Stimulated activated naive CD8-positive, alpha-beta T cell treated with anti-CD3 and anti-CD28 coated beads, Interleukin-15, amount 100 ng/mL, for 72 hours (primary cell): ENCODE results near the gene ALKBH2.

Experiments used
- ATAC-seq: fragments of 150-1000 bp; cut with Tn5 transposase; 2 replicates; pipeline ENCODE4 v1.10.0; 2021; ENCODE audit warnings: mild to moderate bottlenecking, moderate library complexity
- DNase-seq, 2 donors: peaks; one replicate each; pipeline ENCODE4 v3.0.0; 2021 to 2022
- H3K27ac Mint-ChIP-seq, 2 donors: one replicate each; pipeline ENCODE4 v1.8.0; 2022; ENCODE audit warnings: mild to moderate bottlenecking in 2 of 2, mixed read lengths in 2 of 2, moderate library complexity in 2 of 2
- H3K27me3 Mint-ChIP-seq: one replicate; pipeline ENCODE4 v1.8.0; 2022; ENCODE audit warnings: mixed read lengths
- H3K4me1 Mint-ChIP-seq: one replicate; pipeline ENCODE4 v1.8.0; 2022; ENCODE audit warnings: mild to moderate bottlenecking, mixed read lengths
- H3K4me3 Mint-ChIP-seq, 2 donors: one replicate each; pipeline ENCODE4 v1.8.0; 2022; ENCODE audit warnings: mild to moderate bottlenecking in 2 of 2, mixed read lengths in 2 of 2, moderate library complexity in 1 of 2
- H3K9me3 Mint-ChIP-seq, 2 donors: one replicate each; pipeline ENCODE4 v1.8.0; 2022; ENCODE audit warnings: mixed read lengths in 2 of 2

ALKBH2 gene

GRCh38 chr12:109093022-109093918 lies at the start of gene ALKBH2:
ALKBH2 (minus strand) TSS chr12:109093472; CDS start chr12:109092786, 686 bp downstream.
- ATAC-seq: peak; percentile 82

GRCh38 chr12:109140560-109140959 lies 47.3 kb upstream of the ALKBH2 start:
- Mint-ChIP-seq H3K4me1 (no peaks in the 10 kb centered on the region), H3K9me3 (peaks cover 0 to 5% of the 10 kb centered on the region in 2 donors), H3K4me3 (no peak overlapping the region), H3K27me3 (peaks cover 8% of the 10 kb centered on the region), H3K27ac (no peak overlapping the region)
- DNase-seq (no peak), ATAC-seq (no peak)

More at GRCh38 chr12:109093022-109093918, at the start of gene ALKBH2:
- H3K4me1 Mint-ChIP-seq: peaks cover 54% of the 10 kb centered on the region
- H3K27me3 Mint-ChIP-seq: no peaks in the 10 kb centered on the region
- no peaks in the 10 kb centered on the region for H3K9me3 Mint-ChIP-seq
- H3K4me3 Mint-ChIP-seq: peak within 1 kb of the TSS; percentile 91 to 93
- H3K27ac Mint-ChIP-seq: peak within 1 kb of the TSS; percentile 96
- peak; percentile 91 to 95 for DNase-seq

- H3K9me3 Mint-ChIP-seq: peaks cover 0 to 5% of the 10 kb centered on the region in 2 donors
- H3K4me1 Mint-ChIP-seq: no peaks in the 10 kb centered on the region
- no peak overlapping the region for H3K4me3 Mint-ChIP-seq
- ATAC-seq (no peak), DNase-seq (no peak)
- peaks cover 8% of the 10 kb centered on the region for H3K27me3 Mint-ChIP-seq
- H3K27ac Mint-ChIP-seq: peak overlapping the region in 1 of 2 donors; percentile 54
Measured at GRCh38 chr12:109139791-109140190, 46.5 kb upstream of the ALKBH2 start.

GRCh38 chr12:109139360-109139759 lies 46.1 kb upstream of the ALKBH2 start:
- Mint-ChIP-seq H3K4me3 (no peak overlapping the region), H3K4me1 (no peaks in the 10 kb centered on the region), H3K27me3 (peaks cover 8% of the 10 kb centered on the region), H3K27ac (peak overlapping the region in 1 of 2 donors; percentile 54), H3K9me3 (peaks cover 0 to 5% of the 10 kb centered on the region in 2 donors)
- ATAC-seq: no peak
- DNase-seq: no peak

GRCh38 chr12:109137055-109137454 lies 43.8 kb upstream of the ALKBH2 start:
- no peak for DNase-seq
- peaks cover 8% of the 10 kb centered on the region for H3K27me3 Mint-ChIP-seq
- H3K9me3 Mint-ChIP-seq: peaks cover 0 to 5% of the 10 kb centered on the region in 2 donors
- H3K4me3 Mint-ChIP-seq: no peak overlapping the region
- peak overlapping the region in 1 of 2 donors; percentile 21 for H3K27ac Mint-ChIP-seq
- ATAC-seq: no peak
- no peaks in the 10 kb centered on the region for H3K4me1 Mint-ChIP-seq

- Mint-ChIP-seq H3K4me1 (no peaks in the 10 kb centered on the region), H3K9me3 (peaks cover 0 to 5% of the 10 kb centered on the region in 2 donors), H3K27ac (no peak overlapping the region), H3K4me3 (no peak overlapping the region), H3K27me3 (peaks cover 4% of the 10 kb centered on the region)
- no peak for DNase-seq
- no peak for ATAC-seq
Measured at GRCh38 chr12:109134186-109134917, 41.1 kb upstream of the ALKBH2 start.

- Mint-ChIP-seq H3K4me1 (no peaks in the 10 kb centered on the region), H3K9me3 (peaks cover 0 to under 1% of the 10 kb centered on the region in 2 donors), H3K27ac (no peak overlapping the region), H3K4me3 (no peak overlapping the region), H3K27me3 (no peaks in the 10 kb centered on the region)
- no peak for ATAC-seq
- DNase-seq: no peak
Measured at GRCh38 chr12:109131154-109132050, 38.1 kb upstream of the ALKBH2 start.

GRCh38 chr12:109130297-109131153 lies 37.3 kb upstream of the ALKBH2 start:
- H3K9me3 Mint-ChIP-seq: no peaks in the 10 kb centered on the region
- no peaks in the 10 kb centered on the region for H3K27me3 Mint-ChIP-seq
- DNase-seq (no peak), ATAC-seq (no peak)
- no peak overlapping the region for H3K4me3 Mint-ChIP-seq
- no peaks in the 10 kb centered on the region for H3K4me1 Mint-ChIP-seq
- no peak overlapping the region for H3K27ac Mint-ChIP-seq

- Mint-ChIP-seq H3K4me1 (no peaks in the 10 kb centered on the region), H3K27me3 (no peaks in the 10 kb centered on the region), H3K9me3 (no peaks in the 10 kb centered on the region), H3K4me3 (no peak overlapping the region), H3K27ac (peak overlapping the region in 1 of 2 donors; percentile 85)
- DNase-seq (no peak), ATAC-seq (no peak)
Measured at GRCh38 chr12:109127533-109128242, 34.4 kb upstream of the ALKBH2 start.

GRCh38 chr12:109126784-109127183 lies 33.5 kb upstream of the ALKBH2 start:
- no peak for ATAC-seq
- DNase-seq: no peak
- Mint-ChIP-seq H3K4me3 (no peak overlapping the region), H3K27me3 (no peaks in the 10 kb centered on the region), H3K4me1 (no peaks in the 10 kb centered on the region), H3K9me3 (no peaks in the 10 kb centered on the region), H3K27ac (no peak overlapping the region)

- H3K27me3 Mint-ChIP-seq: no peaks in the 10 kb centered on the region
- no peaks in the 10 kb centered on the region for H3K9me3 Mint-ChIP-seq
- DNase-seq: no peak
- ATAC-seq: no peak
- no peaks in the 10 kb centered on the region for H3K4me1 Mint-ChIP-seq
- peak overlapping the region in 1 of 2 donors; percentile 59 for H3K27ac Mint-ChIP-seq
- H3K4me3 Mint-ChIP-seq: no peak overlapping the region
Measured at GRCh38 chr12:109125791-109126190, 32.5 kb upstream of the ALKBH2 start.

- Mint-ChIP-seq H3K27ac (no peak overlapping the region), H3K27me3 (no peaks in the 10 kb centered on the region), H3K4me1 (no peaks in the 10 kb centered on the region), H3K9me3 (no peaks in the 10 kb centered on the region), H3K4me3 (no peak overlapping the region)
- ATAC-seq (no peak), DNase-seq (no peak)
Measured at GRCh38 chr12:109124878-109125648, 31.8 kb upstream of the ALKBH2 start.

- H3K27ac Mint-ChIP-seq: peak overlapping the region in 1 of 2 donors; percentile 34
- DNase-seq (no peak), ATAC-seq (no peak)
- H3K4me3 Mint-ChIP-seq: no peak overlapping the region
- no peaks in the 10 kb centered on the region for H3K4me1 Mint-ChIP-seq
- no peaks in the 10 kb centered on the region for H3K9me3 Mint-ChIP-seq
- H3K27me3 Mint-ChIP-seq: no peaks in the 10 kb centered on the region
Measured at GRCh38 chr12:109121346-109121880, 28.1 kb upstream of the ALKBH2 start.
